Measurements from ENCODE around the gene DCPS. TPM values are rescaled to one million over a fixed set of nuclear protein-coding genes. Genes with fewer than 3 reads are reported as not detected.

DCPS gene
- total RNA-seq, 1 donor from 2014 or later, result 11.3 TPM

DNA sequence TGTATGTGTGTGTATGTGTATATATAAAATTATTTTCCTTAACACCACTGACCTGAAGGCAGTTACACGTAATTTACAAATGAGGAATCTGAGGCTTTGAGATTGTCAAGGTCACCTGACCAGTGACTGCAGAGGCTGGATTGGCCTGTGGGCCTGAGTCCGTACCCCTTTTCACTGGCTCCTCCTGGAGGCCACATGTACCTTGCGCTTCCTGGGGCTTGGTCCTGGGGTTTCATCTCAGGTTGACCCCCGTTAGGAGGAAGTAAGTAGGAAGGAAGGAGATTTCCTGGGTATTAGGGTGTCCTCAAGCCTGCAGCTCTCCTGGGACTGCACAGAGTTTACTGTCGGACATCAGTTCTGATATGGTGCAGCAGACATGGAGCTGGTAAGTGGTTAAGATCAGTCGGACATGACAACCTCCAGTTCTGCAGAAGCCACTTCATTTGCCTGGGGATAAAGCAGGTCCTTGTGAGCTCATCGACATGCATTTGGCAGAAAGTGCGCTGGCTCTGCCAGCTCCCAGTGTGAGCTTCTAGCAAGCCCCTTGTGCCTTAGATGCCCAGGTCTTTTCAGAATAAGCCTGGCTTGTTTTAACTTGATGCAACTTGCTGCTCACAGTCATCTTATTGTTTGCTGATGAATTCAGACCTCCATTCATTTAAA is 88.2 kb downstream of the DCPS start:
- H3K9me3 Mint-ChIP-seq (ENCODE audit: unreplicated experiment), result no peaks in the 10 kb centered on the region
- H3K79me2 ChIP-seq (ENCODE audit: insufficient read depth, low read length), result peaks cover 2% of the 10 kb centered on the region

DNA sequence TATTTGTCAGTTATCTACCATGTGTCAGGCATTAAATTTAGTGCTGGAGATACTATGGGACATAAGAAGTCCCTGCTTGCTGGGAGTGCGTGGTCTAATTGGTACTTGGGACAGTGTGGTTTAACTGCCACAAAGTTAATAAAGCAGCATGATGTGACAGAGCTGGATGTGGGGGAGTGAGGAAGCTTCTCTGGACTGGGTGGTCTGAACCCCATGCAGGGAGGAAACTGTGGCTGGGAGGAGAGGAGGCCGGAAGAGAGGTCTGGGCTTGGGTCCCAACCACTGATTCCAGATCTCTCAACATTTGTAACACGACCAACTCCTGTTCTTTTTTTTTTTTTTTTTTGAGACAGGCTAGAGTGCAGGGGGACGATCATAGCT is 88.8 kb downstream of the DCPS start:
- Histone ChIP-seq H3K27ac (ENCODE audit: low read depth, low read length) (no peak overlapping the region), H2AFZ (ENCODE audit: low read depth, low read length) (no peak overlapping the region), H3K4me2 (ENCODE audit: low read length) (no peak overlapping the region), H3K27me3 (ENCODE audit: insufficient read depth, low read length) (no peaks in the 10 kb centered on the region), H3K9ac (ENCODE audit: low read length) (no peak overlapping the region), H3K79me2 (ENCODE audit: insufficient read depth, low read length) (peaks cover 2% of the 10 kb centered on the region), H4K20me1 (ENCODE audit: insufficient read depth, low read length) (peaks cover 40% of the 10 kb centered on the region), H3K4me3 (ENCODE audit: insufficient read depth, low read depth, low read length) (no peak overlapping the region), H3K9me3 (ENCODE audit: insufficient read depth, low read depth, low read length) (no peaks in the 10 kb centered on the region), H3K36me3 (ENCODE audit: insufficient read depth, low read length) (no peaks in the 10 kb centered on the region), H3K4me1 (ENCODE audit: insufficient read depth, low read length) (peaks cover 3% of the 10 kb centered on the region)
- FAIRE-seq (no peak), DNase-seq (ENCODE audit: low read depth) (no peak)
- TF ChIP-seq, protein P1, sequence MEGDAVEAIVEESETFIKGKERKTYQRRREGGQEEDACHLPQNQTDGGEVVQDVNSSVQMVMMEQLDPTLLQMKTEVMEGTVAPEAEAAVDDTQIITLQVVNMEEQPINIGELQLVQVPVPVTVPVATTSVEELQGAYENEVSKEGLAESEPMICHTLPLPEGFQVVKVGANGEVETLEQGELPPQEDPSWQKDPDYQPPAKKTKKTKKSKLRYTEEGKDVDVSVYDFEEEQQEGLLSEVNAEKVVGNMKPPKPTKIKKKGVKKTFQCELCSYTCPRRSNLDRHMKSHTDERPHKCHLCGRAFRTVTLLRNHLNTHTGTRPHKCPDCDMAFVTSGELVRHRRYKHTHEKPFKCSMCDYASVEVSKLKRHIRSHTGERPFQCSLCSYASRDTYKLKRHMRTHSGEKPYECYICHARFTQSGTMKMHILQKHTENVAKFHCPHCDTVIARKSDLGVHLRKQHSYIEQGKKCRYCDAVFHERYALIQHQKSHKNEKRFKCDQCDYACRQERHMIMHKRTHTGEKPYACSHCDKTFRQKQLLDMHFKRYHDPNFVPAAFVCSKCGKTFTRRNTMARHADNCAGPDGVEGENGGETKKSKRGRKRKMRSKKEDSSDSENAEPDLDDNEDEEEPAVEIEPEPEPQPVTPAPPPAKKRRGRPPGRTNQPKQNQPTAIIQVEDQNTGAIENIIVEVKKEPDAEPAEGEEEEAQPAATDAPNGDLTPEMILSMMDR (IDR thresholded peaks at IDR 0.05; ENCODE audit: insufficient read depth, low read depth, low read length), result no peak
- no peak for TF ChIP-seq EZH2 (IDR thresholded peaks at IDR 0.05; ENCODE audit: insufficient read depth, low read length)
- H3K4me1 Mint-ChIP-seq (ENCODE audit: low read depth, unreplicated experiment), result no peaks in the 10 kb centered on the region
- no peaks in the 10 kb centered on the region for H3K27me3 Mint-ChIP-seq (ENCODE audit: low read depth, unreplicated experiment)
- H3K27ac Mint-ChIP-seq (ENCODE audit: unreplicated experiment), result no peak overlapping the region
- H3K36me3 Mint-ChIP-seq (ENCODE audit: low read depth, unreplicated experiment), result peaks cover 10% of the 10 kb centered on the region
- no peaks in the 10 kb centered on the region for H3K9me3 Mint-ChIP-seq (ENCODE audit: unreplicated experiment)
- no peak overlapping the region for H3K4me3 Mint-ChIP-seq (ENCODE audit: unreplicated experiment)

More for the DNA sequence above, 88.2 kb downstream of the DCPS start:
- no peaks in the 10 kb centered on the region for H3K4me1 Mint-ChIP-seq (ENCODE audit: low read depth, unreplicated experiment)
- H3K36me3 Mint-ChIP-seq (ENCODE audit: low read depth, unreplicated experiment), result peaks cover 8% of the 10 kb centered on the region
- Histone ChIP-seq H3K27ac (ENCODE audit: low read depth, low read length) (no peak overlapping the region), H3K4me1 (ENCODE audit: insufficient read depth, low read length) (peaks cover 3% of the 10 kb centered on the region), H3K4me2 (ENCODE audit: low read length) (no peak overlapping the region), H2AFZ (ENCODE audit: low read depth, low read length) (no peak overlapping the region), H3K9ac (ENCODE audit: low read length) (no peak overlapping the region), H3K4me3 (ENCODE audit: insufficient read depth, low read depth, low read length) (no peak overlapping the region), H3K9me3 (ENCODE audit: insufficient read depth, low read depth, low read length) (no peaks in the 10 kb centered on the region), H4K20me1 (ENCODE audit: insufficient read depth, low read length) (peaks cover 44% of the 10 kb centered on the region), H3K36me3 (ENCODE audit: insufficient read depth, low read length) (no peaks in the 10 kb centered on the region), H3K27me3 (ENCODE audit: insufficient read depth, low read length) (no peaks in the 10 kb centered on the region)
- H3K27me3 Mint-ChIP-seq (ENCODE audit: low read depth, unreplicated experiment), result no peaks in the 10 kb centered on the region
- H3K27ac Mint-ChIP-seq (ENCODE audit: unreplicated experiment), result no peak overlapping the region
- FAIRE-seq, result peak; percentile 50
- no peak overlapping the region for H3K4me3 Mint-ChIP-seq (ENCODE audit: unreplicated experiment)
- TF ChIP-seq, protein P1 (IDR thresholded peaks at IDR 0.05; ENCODE audit: insufficient read depth, low read depth, low read length), result no peak
- no peak for TF ChIP-seq EZH2 (IDR thresholded peaks at IDR 0.05; ENCODE audit: insufficient read depth, low read length)
- no peak for DNase-seq (ENCODE audit: low read depth)

DNA sequence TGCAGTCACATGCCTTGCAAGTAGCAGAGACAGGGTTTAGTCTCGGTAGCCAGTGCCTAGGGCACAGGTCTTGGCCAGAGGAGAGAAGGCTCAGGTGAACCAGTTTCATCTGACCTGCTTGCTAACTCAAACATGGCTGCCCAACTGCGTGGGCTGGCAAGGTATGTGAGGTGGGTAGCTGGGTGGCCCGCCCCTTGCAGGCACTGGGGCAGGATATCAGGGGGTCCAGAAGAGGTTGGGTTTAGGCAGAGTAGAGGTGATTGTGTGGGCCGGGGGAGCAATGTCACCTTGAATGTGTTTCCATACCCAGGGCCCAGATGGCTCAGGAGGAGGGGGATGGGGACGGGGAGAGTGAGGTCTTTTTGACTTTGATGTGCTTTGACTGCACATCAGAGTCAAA is 89.3 kb downstream of the DCPS start:
- no peak for TF ChIP-seq EZH2 (IDR thresholded peaks at IDR 0.05; ENCODE audit: insufficient read depth, low read length)
- TF ChIP-seq, protein P1 (IDR thresholded peaks at IDR 0.05; ENCODE audit: insufficient read depth, low read depth, low read length), result no peak
- no peak overlapping the region for H3K4me3 Mint-ChIP-seq (ENCODE audit: unreplicated experiment)
- H3K9ac ChIP-seq (ENCODE audit: low read length), result no peak overlapping the region

More for the DNA sequence above, 89.3 kb downstream of the DCPS start:
- H3K36me3 Mint-ChIP-seq (ENCODE audit: low read depth, unreplicated experiment), result peaks cover 10% of the 10 kb centered on the region
- Histone ChIP-seq H3K4me1 (ENCODE audit: insufficient read depth, low read length) (peaks cover 3% of the 10 kb centered on the region), H3K9me3 (ENCODE audit: insufficient read depth, low read depth, low read length) (no peaks in the 10 kb centered on the region), H3K27ac (ENCODE audit: low read depth, low read length) (no peak overlapping the region), H4K20me1 (ENCODE audit: insufficient read depth, low read length) (peaks cover 36% of the 10 kb centered on the region), H3K4me3 (ENCODE audit: insufficient read depth, low read depth, low read length) (no peak overlapping the region), H3K27me3 (ENCODE audit: insufficient read depth, low read length) (no peaks in the 10 kb centered on the region), H3K36me3 (ENCODE audit: insufficient read depth, low read length) (no peaks in the 10 kb centered on the region), H3K4me2 (ENCODE audit: low read length) (no peak overlapping the region), H2AFZ (ENCODE audit: low read depth, low read length) (no peak overlapping the region), H3K79me2 (ENCODE audit: insufficient read depth, low read length) (peaks cover 2% of the 10 kb centered on the region)
- no peak overlapping the region for H3K27ac Mint-ChIP-seq (ENCODE audit: unreplicated experiment)
- no peaks in the 10 kb centered on the region for H3K27me3 Mint-ChIP-seq (ENCODE audit: low read depth, unreplicated experiment)
- DNase-seq (ENCODE audit: low read depth), result no peak
- H3K9me3 Mint-ChIP-seq (ENCODE audit: unreplicated experiment), result no peaks in the 10 kb centered on the region
- no peaks in the 10 kb centered on the region for H3K4me1 Mint-ChIP-seq (ENCODE audit: low read depth, unreplicated experiment)
- no peak for FAIRE-seq

Measured in astrocyte (in vitro differentiated cells and primary cell).